Hematopoietic multipotent progenitor cell treated with erythropoietin and hydrocortisone succinate and interleukin-3 and kit ligand, for 4 days (in vitro differentiated cells): ENCODE data around the gene KPNB1.

Source experiments
- DNase-seq: peaks from one replicate; pipeline ENCODE4 v3.0.0-alpha.2; 2015

KPNB1 gene

DNA sequence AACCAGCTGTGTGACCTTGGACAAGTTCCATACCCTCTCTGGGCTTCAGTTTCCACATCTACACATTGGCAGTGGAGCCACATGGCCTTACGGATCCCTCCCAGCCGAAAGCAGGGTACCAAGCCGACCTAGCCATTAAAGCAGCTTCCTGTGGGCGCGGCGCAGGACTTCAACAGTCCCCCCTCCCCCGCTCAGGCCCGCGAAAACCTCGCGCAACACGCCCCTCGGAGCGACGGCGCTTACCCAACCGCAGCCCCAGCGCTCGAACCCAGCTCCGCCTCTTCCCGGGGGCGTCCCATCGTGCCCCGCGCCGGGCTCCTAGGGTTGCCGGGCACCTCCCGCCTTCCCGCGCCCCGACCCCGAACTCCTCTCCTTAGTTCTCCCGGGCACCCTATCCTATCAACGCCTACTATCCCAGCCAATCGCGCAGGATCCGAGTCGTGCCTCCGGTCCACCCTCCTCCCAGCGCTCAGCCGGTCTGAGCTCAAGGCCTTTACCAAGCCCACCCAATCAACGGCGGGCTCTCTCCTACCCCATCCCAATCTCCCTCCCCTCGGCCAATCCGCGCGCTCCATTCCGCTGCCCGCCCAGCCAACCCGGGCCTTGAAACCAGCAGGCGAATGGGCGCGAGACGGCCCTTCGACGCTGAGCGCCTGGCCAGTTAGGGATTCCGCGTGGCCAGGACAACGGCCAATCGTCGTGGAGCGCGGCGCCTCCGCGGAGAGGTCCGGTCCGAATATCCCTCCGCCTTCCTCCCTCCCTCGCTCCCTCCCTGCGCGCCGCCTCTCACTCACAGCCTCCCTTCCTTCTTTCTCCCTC lies at the start of gene KPNB1:
TSS of gene KPNB1 (plus strand) at position 767 of the 819 bp plus-strand sequence. CDS start 326 bp downstream, outside the sequence.
- peak; percentile 100 for DNase-seq

- DNase-seq: no peak
Measured at GRCh38 chr17:47603830-47604597, 45.7 kb upstream of the KPNB1 start.

DNA sequence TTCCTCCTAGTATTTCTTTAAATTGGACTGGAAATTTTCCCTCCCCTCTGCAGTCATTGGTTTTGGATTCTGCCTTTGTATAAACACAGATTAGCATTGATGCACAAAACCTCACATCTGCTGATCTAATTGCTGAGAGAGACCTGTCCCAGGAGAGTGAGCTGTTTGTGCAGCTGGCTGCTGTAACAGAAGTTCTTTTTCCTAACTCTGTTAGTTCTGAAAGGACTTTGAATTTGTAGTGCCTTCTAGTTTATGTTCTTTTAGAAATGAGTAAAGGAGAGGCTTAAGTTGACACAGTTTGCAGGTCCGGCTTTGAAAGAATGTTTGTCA lies 45.2 kb upstream of the KPNB1 start:
- no peak for DNase-seq

DNA sequence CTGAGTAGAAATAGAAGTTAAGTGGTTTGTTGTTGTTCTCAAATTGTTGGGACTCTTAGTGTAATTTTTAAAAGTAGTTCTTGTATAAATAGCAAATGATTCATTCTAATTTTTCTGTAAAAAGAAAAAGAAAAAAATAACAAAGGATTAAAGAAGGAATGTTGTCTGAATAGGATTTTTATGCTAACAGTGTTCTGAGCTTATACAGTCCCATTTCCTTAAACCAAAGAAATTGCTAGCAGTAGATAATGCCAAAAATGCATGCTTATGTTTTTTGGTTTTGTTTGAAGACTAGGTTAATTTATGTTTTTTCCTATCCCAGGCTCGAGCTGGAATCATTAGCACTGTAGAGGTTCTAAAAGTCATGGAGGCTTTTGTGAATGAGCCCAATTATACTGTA lies 44.7 kb upstream of the KPNB1 start:
- no peak for DNase-seq

GRCh38 chr17:47607481-47607880 lies 42.2 kb upstream of the KPNB1 start:
- no peak for DNase-seq

GRCh38 chr17:47611372-47612350 lies 38.1 kb upstream of the KPNB1 start:
- DNase-seq: no peak

- peak; percentile 82 for DNase-seq
Measured at GRCh38 chr17:47615766-47616424, 33.8 kb upstream of the KPNB1 start.

- DNase-seq: peak; percentile 24
Measured at GRCh38 chr17:47618410-47618809, 31.3 kb upstream of the KPNB1 start.

DNA sequence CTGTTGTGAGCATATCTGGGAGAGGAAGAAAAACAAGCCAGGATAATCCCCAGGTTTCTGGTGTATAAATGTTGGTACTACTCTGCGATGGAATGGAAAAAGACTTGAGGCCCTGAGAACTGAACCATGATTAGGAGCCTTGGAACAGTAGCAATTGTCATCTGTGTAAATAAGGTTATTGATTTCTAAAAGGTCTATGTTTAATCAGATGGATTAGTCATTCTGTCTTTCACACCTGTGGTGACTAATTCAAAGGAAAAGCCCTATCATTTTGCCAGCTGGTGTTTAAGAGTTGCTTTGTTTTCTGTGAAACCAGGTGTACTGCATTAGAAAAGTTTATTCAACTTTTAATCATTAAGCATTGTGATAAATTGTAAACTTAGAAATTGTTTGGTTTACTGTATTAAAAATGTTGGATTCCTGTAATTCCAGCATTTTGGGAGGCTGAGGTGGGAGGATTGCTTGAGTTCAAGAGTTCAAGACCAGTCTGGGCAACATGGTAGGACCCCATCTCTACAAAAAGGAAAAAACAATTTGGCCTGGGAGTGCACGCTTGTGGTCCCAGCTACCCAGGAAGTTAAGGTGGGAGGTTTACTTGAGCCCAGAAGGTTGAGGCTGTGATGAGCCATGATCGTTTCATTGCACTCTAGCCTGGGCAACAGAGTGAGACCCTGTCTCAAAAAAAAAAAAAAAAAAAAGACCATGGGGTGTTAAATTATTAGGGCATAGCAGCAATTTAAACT lies 29.0 kb upstream of the KPNB1 start:
- no peak for DNase-seq

DNA sequence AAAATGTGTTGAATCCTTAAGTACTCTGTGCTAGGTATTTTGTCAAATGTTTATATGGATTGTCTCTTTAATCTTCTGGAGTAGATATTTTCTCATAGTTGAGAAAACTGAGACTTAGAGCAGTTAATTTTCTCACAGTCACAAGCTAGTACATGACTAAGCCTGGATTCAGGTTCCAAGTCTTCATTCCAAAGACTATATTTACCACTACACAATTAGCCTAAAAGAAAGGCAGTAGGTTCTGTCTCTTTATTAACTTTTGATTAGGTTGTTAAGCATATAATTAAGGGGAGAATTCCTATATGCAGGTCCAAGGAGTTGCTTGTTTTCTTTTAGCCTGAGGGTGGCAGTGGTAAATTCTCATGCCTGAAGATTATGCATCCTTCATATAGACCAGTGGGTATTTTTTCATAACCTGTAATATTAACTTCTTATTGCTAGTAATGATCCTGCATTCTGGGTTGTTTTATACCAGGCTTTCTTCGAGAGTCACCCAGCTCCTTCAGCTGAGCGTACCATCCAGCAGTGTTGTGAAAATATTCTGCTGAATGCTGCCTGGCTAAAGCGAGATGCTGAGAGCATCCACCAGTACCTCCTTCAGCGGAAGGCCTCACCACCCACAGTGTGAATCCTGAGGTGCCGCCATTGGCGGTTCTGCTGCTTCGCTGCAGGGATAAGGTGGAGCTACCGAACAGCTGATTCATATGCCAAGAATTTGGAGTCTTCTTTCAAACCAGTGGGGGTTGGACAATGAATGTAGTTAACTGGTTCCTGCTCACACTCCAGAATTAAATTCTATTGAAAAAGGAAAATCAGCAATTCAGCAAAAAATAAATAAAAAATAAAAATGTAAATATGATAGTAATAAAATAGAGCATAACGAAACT lies 28.2 kb upstream of the KPNB1 start:
- peak; percentile 32 for DNase-seq

DNA sequence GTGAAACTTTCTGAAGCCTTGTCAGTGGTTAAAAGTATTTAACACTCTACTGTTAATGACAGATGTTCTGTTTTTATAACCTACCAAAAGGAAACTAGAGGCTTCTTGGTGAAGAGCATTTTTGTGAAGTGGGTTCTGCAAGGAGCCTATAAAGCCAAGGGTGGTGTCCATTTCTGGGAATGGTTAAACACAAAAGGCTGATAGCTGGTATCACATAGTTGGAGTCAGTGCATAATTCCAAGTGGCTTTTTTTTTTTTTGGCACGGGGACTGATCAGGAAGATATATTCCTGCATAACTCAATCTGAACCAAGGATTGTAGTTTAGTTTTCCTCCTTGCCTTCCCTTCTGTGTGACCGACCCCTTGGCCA lies 27.6 kb upstream of the KPNB1 start:
- no peak for DNase-seq

GRCh38 chr17:47624727-47625068 lies 25.0 kb upstream of the KPNB1 start:
- no peak for DNase-seq

- no peak for DNase-seq
Measured at GRCh38 chr17:47628014-47628566, 21.6 kb upstream of the KPNB1 start.

- no peak for DNase-seq
Measured at GRCh38 chr17:47629826-47630225, 19.9 kb upstream of the KPNB1 start.

- DNase-seq: peak; percentile 80
Measured at GRCh38 chr17:47630614-47631013, 19.1 kb upstream of the KPNB1 start.

- DNase-seq: no peak
Measured at GRCh38 chr17:47632991-47633390, 16.7 kb upstream of the KPNB1 start.

- DNase-seq: no peak
Measured at GRCh38 chr17:47633996-47634395, 15.7 kb upstream of the KPNB1 start.

- no peak for DNase-seq
Measured at GRCh38 chr17:47634870-47635269, 14.8 kb upstream of the KPNB1 start.

- no peak for DNase-seq
Measured at GRCh38 chr17:47635734-47636133, 14.0 kb upstream of the KPNB1 start.

- no peak for DNase-seq
Measured at GRCh38 chr17:47636273-47637030, 13.3 kb upstream of the KPNB1 start.
